ENCODE measurements around the gene FLNC. TPM values are rescaled to one million over a fixed set of nuclear protein-coding genes. Genes with fewer than 3 reads are reported as not detected.

FLNC gene
- total and polyA plus RNA-seq, 9 of the 15 experiments (the other 6 are each of a cell fraction or from before 2014, with no cell fraction given): 0.90 to 155 (median 28.8) TPM

DNA sequence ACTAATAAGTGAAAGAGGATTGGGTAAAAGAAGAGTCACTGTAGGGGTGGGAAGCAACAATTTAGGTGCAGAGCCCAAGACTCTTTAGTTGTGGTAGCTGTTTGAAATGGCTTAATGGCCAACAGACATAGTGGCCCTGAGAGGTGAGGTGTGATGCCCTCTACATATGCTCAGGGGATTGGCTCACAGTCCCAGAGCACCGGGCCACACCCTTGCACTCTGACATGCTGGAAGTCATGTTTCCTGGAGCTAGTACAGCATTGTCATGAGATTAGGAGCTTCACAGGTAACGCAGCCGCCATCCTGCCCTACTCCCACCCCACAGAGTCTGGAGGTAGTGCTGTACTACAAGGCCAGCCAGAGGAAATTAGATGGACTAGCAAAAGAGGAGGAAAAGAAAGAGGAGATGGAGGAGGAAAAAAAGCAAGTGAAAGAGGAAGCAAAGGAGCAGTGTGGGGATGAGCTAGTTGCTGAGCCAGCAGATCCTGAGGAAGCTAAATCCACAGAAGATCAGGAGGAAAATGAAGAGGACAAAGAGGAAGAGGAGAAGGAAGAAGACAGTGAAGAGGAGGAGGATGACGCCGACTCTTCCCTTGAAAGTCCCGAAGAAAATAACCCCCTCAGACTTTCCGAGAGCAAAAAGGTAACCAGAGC is 14.8 kb upstream of the FLNC start (continued):
- TF ChIP-seq ZNF3 (CRISPR knock-in tag; IDR thresholded peaks at IDR 0.05): no peak
- TF ChIP-seq, protein P1, sequence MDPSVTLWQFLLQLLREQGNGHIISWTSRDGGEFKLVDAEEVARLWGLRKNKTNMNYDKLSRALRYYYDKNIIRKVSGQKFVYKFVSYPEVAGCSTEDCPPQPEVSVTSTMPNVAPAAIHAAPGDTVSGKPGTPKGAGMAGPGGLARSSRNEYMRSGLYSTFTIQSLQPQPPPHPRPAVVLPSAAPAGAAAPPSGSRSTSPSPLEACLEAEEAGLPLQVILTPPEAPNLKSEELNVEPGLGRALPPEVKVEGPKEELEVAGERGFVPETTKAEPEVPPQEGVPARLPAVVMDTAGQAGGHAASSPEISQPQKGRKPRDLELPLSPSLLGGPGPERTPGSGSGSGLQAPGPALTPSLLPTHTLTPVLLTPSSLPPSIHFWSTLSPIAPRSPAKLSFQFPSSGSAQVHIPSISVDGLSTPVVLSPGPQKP (CRISPR knock-in tag; IDR thresholded peaks at IDR 0.05): no peak
- TF ChIP-seq PHF21A (IDR thresholded peaks at IDR 0.05; ENCODE audit: borderline replicate concordance, low read depth): no peak
- no peak for TF ChIP-seq FOXP1 (CRISPR knock-in tag; IDR thresholded peaks at IDR 0.05)
- TF ChIP-seq, protein P2, sequence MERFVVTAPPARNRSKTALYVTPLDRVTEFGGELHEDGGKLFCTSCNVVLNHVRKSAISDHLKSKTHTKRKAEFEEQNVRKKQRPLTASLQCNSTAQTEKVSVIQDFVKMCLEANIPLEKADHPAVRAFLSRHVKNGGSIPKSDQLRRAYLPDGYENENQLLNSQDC (CRISPR knock-in tag; IDR thresholded peaks at IDR 0.05): no peak
- TF ChIP-seq ZNF561 (CRISPR knock-in tag; conservative IDR thresholded peaks at IDR 0.05): no peak
- no peak for TF ChIP-seq RFX5 (IDR thresholded peaks at IDR 0.05; ENCODE audit: low read depth, low read length)
- TF ChIP-seq, protein P3, sequence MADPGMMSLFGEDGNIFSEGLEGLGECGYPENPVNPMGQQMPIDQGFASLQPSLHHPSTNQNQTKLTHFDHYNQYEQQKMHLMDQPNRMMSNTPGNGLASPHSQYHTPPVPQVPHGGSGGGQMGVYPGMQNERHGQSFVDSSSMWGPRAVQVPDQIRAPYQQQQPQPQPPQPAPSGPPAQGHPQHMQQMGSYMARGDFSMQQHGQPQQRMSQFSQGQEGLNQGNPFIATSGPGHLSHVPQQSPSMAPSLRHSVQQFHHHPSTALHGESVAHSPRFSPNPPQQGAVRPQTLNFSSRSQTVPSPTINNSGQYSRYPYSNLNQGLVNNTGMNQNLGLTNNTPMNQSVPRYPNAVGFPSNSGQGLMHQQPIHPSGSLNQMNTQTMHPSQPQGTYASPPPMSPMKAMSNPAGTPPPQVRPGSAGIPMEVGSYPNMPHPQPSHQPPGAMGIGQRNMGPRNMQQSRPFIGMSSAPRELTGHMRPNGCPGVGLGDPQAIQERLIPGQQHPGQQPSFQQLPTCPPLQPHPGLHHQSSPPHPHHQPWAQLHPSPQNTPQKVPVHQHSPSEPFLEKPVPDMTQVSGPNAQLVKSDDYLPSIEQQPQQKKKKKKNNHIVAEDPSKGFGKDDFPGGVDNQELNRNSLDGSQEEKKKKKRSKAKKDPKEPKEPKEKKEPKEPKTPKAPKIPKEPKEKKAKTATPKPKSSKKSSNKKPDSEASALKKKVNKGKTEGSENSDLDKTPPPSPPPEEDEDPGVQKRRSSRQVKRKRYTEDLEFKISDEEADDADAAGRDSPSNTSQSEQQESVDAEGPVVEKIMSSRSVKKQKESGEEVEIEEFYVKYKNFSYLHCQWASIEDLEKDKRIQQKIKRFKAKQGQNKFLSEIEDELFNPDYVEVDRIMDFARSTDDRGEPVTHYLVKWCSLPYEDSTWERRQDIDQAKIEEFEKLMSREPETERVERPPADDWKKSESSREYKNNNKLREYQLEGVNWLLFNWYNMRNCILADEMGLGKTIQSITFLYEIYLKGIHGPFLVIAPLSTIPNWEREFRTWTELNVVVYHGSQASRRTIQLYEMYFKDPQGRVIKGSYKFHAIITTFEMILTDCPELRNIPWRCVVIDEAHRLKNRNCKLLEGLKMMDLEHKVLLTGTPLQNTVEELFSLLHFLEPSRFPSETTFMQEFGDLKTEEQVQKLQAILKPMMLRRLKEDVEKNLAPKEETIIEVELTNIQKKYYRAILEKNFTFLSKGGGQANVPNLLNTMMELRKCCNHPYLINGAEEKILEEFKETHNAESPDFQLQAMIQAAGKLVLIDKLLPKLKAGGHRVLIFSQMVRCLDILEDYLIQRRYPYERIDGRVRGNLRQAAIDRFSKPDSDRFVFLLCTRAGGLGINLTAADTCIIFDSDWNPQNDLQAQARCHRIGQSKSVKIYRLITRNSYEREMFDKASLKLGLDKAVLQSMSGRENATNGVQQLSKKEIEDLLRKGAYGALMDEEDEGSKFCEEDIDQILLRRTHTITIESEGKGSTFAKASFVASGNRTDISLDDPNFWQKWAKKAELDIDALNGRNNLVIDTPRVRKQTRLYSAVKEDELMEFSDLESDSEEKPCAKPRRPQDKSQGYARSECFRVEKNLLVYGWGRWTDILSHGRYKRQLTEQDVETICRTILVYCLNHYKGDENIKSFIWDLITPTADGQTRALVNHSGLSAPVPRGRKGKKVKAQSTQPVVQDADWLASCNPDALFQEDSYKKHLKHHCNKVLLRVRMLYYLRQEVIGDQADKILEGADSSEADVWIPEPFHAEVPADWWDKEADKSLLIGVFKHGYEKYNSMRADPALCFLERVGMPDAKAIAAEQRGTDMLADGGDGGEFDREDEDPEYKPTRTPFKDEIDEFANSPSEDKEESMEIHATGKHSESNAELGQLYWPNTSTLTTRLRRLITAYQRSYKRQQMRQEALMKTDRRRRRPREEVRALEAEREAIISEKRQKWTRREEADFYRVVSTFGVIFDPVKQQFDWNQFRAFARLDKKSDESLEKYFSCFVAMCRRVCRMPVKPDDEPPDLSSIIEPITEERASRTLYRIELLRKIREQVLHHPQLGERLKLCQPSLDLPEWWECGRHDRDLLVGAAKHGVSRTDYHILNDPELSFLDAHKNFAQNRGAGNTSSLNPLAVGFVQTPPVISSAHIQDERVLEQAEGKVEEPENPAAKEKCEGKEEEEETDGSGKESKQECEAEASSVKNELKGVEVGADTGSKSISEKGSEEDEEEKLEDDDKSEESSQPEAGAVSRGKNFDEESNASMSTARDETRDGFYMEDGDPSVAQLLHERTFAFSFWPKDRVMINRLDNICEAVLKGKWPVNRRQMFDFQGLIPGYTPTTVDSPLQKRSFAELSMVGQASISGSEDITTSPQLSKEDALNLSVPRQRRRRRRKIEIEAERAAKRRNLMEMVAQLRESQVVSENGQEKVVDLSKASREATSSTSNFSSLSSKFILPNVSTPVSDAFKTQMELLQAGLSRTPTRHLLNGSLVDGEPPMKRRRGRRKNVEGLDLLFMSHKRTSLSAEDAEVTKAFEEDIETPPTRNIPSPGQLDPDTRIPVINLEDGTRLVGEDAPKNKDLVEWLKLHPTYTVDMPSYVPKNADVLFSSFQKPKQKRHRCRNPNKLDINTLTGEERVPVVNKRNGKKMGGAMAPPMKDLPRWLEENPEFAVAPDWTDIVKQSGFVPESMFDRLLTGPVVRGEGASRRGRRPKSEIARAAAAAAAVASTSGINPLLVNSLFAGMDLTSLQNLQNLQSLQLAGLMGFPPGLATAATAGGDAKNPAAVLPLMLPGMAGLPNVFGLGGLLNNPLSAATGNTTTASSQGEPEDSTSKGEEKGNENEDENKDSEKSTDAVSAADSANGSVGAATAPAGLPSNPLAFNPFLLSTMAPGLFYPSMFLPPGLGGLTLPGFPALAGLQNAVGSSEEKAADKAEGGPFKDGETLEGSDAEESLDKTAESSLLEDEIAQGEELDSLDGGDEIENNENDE (IDR thresholded peaks at IDR 0.05; ENCODE audit: low read depth, low read length): no peak
